GM18868 (cell line): ENCODE results near the gene ERCC8.
"Not testable (repeated sequence)": the region's sequence is repeated elsewhere in the genome, so short reads cannot be mapped to it uniquely, and the experiment has no call there.

Experiments used
- ATAC-seq: cut with Tn5 transposase; IDR thresholded peaks from one replicate; pipeline ENCODE4 v1.9.1; 2021; ENCODE audit warnings: mild to moderate bottlenecking, moderate library complexity; ENCODE audit not compliant: unreplicated experiment

ERCC8 gene

DNA sequence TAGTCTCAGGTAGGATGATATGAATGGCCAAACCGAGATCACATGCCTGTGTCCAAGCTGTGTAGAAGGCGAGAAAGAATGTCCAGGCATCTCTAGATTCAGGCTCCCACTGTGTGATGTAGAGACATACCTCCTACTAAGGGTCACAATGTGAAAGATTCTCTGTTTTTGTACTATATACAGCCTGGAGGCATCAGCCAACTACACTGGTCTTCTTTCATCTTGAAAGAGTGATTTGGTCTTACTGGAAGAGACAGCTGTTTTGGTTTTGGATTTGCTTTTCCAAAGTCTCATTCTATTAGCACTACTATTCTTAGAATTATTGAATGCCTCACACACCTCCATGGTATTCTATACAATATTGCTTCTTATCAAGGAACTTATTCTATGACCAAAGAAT is 26.4 kb downstream of the ERCC8 start:
- ATAC-seq, result no peak

GRCh38 chr5:60916646-60917045 is 28.2 kb downstream of the ERCC8 start:
- ATAC-seq, result no peak

DNA sequence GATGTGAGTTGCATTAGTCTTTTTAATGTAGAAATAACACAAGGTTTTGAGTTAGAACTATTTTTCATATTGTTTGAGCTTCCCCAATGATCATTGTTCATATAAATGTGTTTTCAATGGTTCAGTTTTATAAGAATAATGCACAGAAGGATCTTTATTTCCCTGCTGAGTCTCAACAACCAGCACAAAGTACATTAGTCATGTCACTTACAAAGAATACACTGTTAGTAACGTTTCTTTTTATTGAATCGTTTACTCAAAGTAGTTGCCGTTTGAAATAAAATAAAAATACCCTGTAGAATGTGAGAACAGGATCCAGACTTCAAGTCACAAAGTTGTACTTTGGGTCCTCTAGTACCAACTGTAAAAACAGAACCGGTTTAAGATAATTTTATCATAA is 41.5 kb downstream of the ERCC8 start:
- ATAC-seq, result no peak

DNA sequence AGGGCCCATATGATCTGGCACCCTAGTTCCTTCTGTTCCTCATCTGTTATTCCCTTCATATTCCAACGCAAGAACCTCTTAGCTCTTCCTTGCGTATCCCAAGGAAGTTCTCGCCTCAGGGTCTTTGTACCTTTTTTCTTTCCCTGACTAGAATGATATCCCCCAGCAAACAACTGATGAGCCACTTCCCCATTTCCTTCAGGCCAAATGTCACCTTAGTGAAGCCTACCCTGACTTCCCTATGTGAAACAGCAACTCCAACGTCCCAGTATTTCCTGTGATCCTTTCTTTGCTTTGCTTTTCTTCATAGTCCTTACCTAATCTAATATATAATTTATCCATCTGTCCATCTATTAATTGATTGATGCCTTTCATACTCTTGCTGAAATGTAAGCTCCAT is 47.9 kb downstream of the ERCC8 start:
- ATAC-seq, result no peak

GRCh38 chr5:60893521-60893920 is 51.3 kb downstream of the ERCC8 start:
- ATAC-seq, result no peak

DNA sequence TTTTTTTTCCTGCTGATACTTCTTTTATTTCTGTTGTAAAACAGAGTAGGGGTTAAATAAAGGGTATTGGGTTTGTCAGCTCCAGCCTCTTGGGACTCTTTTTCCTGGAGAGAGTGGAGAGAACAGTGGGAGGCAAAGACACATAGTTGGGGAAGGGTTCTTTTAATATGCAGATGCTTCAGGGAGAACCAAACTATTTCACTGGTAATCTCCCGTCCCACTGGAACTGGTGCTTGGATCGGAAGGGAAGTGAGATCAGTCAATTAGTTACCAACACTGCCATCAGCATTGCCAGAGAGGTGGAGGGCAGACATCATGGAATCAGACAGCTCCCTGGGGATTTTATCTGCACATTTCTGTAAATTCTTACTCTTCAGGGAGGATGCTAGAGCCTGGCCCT is 53.2 kb downstream of the ERCC8 start:
- no peak for ATAC-seq

DNA sequence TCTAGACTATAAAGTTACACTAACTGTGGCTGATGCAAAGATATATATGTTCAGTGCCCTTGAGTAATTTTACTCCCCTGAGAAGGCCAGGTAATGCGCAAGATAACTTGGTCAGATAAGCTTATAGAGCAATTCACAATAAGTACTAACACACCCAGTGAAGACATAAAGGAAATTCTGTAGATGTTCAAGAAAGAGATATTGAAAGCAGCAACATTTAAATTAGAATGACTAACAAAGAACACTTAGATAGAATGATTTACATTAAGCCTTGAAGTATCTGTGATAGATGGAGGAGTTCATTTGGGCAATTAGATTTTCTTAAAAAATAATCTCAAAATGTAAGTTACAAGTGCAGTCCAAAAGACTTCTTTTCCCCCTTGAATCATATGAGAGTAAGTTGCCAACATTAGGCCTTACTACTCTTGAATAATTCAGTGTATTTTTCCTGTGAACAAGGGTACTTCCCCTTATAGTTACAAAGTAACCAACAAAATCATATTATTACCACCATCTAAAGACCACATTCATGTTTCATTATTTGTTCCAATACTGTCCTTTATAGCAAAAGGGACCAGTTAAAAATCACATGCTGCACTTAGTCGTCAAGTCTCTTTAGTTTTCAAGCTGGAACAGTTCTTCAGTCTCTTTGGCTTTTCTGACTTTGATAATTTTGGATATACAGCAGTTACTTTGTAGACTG is 56.4 kb downstream of the ERCC8 start:
- no peak for ATAC-seq

DNA sequence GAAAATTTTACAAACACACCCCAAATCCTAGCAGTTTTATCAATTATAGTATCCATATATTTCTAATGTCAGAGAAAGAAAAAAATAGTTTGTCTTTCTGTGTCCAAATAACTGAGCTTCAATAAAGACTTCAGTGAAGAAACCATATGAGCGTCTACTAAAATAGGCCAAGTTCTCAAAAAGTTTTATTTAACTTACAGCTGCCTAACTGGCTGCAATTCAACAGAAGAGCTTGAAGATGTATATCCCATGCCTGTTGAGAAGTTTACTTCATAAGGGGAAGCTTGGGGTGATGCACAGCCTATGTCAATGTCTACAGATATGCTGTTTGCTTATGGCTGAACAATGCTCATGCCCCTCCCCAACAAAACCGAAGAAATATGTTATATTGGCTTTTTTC is 57.1 kb downstream of the ERCC8 start:
- no peak for ATAC-seq

- no peak for ATAC-seq
Measured at GRCh38 chr5:60887096-60887495, 57.8 kb downstream of the ERCC8 start.

DNA sequence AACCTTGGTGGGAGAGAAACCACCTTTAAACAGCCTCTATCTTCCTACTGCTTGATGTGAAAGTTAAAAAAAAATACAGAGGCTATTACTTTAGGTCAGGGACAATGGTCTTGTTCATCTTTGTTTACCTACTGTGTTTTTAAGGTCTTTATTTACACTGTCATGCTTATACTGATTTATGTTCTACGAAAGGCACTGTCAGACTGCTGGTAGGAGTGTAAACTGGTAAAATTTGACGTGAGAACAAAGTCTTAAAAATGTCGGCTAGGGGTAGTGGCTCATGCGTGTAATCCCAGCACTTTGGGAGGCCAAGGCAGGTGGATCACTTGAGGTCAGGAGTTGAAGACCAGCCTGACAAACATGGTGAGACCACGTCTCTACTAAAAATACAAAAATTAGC is 58.7 kb downstream of the ERCC8 start:
- ATAC-seq, result no peak

- no peak for ATAC-seq
Measured at GRCh38 chr5:60883229-60883628, 61.6 kb downstream of the ERCC8 start.

GRCh38 chr5:60872892-60873291 is 72.0 kb downstream of the ERCC8 start:
- no peak for ATAC-seq

GRCh38 chr5:60870857-60871256 is 74.0 kb downstream of the ERCC8 start:
- no peak for ATAC-seq

GRCh38 chr5:60860572-60860971 is 84.3 kb downstream of the ERCC8 start:
- ATAC-seq, result not testable (repeated sequence)

- ATAC-seq, result no peak
Measured at GRCh38 chr5:60856066-60856465, 88.8 kb downstream of the ERCC8 start.

- ATAC-seq, result no peak
Measured at GRCh38 chr5:60852940-60853339, 91.9 kb downstream of the ERCC8 start.

DNA sequence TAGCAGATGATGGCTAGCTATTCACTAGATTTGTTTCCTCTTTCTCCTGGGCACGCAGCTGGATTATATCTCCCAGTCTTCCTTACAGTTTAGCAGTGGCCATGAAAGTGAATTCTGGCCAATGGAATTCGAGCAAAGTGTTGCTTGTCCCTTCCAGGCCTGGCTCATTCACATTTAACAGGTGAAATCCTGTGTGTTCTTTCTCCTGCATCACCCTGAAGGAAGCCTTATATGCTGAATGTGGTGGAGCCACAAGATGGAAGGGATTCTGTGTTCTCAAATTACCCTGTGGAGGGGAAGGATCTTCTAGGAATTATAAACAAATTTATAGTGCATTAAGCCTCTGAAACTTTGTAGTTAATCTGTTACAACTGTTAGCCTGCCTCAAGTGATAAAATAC is 92.6 kb downstream of the ERCC8 start:
- ATAC-seq, result no peak

DNA sequence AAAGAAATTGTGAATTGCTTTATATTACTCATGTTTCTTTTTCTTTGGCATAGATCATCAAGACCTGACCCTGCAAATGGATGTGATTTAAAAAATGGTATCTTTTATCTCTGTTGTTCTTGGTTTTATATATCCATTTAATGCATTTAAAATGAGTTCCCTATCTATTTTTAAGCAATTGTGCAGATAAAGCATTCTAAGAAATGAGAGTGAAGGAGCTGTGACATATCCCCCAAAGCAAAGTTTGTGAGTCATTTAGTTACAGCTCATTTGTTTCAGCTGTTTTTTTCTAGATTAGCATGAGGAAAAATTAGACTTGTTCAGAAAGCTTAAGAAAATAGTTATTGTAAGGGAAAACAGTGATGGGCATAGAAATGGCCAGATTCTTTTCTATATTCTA is 93.2 kb downstream of the ERCC8 start:
- ATAC-seq, result no peak

DNA sequence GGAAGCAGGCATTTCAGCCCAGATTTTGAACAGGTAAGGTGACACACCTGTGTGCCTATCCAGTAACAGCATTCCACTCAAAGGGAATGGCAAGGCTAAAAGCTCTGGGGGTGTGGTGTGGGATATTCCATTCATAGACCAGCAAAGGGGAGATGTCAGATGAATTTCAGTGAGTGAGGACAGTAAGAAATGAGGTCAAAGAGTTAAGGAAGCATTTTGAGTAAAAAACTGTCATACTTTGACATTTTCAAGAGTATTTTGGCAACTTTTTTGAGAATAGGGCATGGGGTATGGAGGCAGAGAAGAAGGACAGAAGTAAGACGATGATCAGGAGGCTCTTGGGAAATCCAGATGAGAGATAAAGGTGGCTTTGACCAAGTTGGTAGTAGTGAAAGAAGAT is 98.6 kb downstream of the ERCC8 start:
- no peak for ATAC-seq

DNA sequence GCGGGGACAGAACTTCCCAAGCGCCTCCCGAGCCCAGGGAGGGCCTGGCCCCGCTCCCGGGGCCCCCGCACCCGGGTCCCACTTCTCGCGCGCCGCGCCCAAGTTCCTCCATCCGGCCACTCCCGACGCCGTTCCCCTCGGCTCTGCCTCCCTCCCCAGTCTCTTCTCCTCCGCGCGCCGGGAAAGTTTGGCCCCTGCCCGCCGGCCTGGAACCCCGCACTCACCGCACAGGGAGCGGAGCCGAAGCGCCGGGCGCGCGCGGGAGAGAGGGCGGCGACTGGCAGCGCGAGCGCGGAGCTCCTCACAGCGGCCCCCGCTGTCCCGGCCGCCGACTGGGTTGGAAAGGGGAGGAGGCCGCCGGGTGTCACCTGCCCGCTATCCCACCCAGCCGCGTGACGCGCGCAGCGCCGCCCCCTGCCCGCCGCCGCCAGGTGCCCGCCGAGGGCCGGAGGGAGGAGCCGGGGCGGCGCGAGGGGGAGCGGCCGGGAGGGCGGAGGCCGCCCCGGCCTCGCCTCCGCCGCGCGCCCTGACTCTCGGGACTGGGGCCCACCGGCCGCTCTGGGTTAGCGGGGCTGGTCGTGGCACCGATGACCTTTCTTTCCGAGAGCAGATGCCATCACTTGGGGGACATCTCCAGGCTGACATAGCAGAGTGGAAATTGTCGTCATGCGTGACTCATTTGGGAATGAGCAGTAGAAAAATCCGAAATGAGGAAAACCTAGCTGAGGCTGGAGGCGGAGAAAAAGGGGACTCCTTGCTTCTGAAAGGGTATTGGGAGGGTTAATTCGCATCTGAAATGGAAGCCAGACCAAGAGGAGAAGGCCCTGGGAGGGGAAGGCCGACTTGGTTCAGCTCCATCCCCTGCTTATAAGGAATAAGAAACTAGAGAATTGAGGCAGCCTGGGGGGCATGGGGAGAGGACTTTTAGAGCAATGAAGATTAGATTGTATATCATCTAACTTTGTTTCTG is 100.6 kb downstream of the ERCC8 start, which contains the start of gene ELOVL7:
Gene ELOVL7 (minus strand): TSS at position 334 of the 970 bp plus-strand sequence. CDS start 56,872 bp downstream, outside the sequence.
- peak; percentile 96 for ATAC-seq

DNA sequence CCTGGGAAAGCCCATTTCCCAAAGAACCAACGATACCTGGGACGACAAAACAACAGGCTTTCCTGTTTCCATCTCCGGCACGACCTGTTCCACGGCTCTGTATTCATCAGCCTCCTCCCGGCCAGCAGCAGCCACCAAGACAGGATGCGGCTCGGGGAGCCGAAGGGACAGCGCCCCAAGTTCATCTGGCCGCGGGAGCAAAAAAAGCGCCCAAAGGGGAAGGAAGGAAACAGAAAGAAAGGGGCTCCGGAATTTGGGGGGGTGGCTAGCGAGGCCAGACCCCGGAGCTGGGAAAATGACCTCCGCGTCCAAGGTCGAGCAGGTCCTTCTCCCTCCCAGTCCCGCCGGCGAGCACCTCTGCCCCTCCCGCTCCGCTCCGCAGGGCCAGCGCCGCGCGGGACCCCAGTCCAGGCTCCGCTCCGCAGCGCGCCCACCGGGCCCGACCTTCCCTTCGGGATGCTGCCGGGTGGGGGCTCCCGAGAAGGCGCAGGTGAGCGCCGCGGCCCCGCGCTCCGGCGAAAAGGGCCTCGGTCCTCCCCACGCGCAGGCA is 101.4 kb downstream of the ERCC8 start:
- no peak for ATAC-seq
